ENCODE data around the gene SELE.

- TF ChIP-seq, protein P1, sequence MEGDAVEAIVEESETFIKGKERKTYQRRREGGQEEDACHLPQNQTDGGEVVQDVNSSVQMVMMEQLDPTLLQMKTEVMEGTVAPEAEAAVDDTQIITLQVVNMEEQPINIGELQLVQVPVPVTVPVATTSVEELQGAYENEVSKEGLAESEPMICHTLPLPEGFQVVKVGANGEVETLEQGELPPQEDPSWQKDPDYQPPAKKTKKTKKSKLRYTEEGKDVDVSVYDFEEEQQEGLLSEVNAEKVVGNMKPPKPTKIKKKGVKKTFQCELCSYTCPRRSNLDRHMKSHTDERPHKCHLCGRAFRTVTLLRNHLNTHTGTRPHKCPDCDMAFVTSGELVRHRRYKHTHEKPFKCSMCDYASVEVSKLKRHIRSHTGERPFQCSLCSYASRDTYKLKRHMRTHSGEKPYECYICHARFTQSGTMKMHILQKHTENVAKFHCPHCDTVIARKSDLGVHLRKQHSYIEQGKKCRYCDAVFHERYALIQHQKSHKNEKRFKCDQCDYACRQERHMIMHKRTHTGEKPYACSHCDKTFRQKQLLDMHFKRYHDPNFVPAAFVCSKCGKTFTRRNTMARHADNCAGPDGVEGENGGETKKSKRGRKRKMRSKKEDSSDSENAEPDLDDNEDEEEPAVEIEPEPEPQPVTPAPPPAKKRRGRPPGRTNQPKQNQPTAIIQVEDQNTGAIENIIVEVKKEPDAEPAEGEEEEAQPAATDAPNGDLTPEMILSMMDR (conservative IDR thresholded peaks at IDR 0.05; ENCODE audit: low read depth, low read length) = no peak
- TF ChIP-seq POLR2A (IDR thresholded peaks at IDR 0.05; ENCODE audit: low read depth, low read length) (no peak), USF2 (IDR thresholded peaks at IDR 0.05; ENCODE audit: low read depth, low read length) (no peak), MXI1 (IDR thresholded peaks at IDR 0.05; ENCODE audit: borderline replicate concordance, low read depth, low read length) (no peak), NFE2L2 (IDR thresholded peaks at IDR 0.05; ENCODE audit: low read depth, low read length) (no peak), RFX5 (IDR thresholded peaks at IDR 0.05; ENCODE audit: low read depth, low read length) (no peak), BHLHE40 (IDR thresholded peaks at IDR 0.05; ENCODE audit: low read depth, low read length) (no peak), CEBPB (IDR thresholded peaks at IDR 0.05; ENCODE audit: low read depth, low read length) (no peak), RCOR1 (IDR thresholded peaks at IDR 0.05; ENCODE audit: insufficient replicate concordance, low read length) (no peak)
These were observed 52.7 kb downstream of the SELE start for GRCh38 chr1:169681140-169681539.

Measured in IMR-90 (cell line).